NCI-H2171 (cell line): ENCODE results near the gene TNFAIP2.

Experiments
- DNase-seq: peaks from one replicate; lab custom pipeline; 2025; lab: John Stamatoyannopoulos, UW

TNFAIP2 gene

GRCh38 chr14:103134405-103134804, 11.1 kb downstream of the TNFAIP2 start:
- DNase-seq, result no peak

- DNase-seq, result no peak
Observed at GRCh38 chr14:103134919-103135318, 11.7 kb downstream of the TNFAIP2 start.

GRCh38 chr14:103135333-103136260, 12.3 kb downstream of the TNFAIP2 start:
- DNase-seq, result no peak

- DNase-seq, result no peak
Observed at GRCh38 chr14:103136388-103137271, 13.4 kb downstream of the TNFAIP2 start.

GRCh38 chr14:103137689-103138300, 14.5 kb downstream of the TNFAIP2 start:
- DNase-seq, result no peak

GRCh38 chr14:103138301-103139131, 15.3 kb downstream of the TNFAIP2 start:
- no peak for DNase-seq

GRCh38 chr14:103139132-103140025, 16.1 kb downstream of the TNFAIP2 start:
- no peak for DNase-seq

- DNase-seq, result peak; percentile 49
Observed at GRCh38 chr14:103140316-103141109, 17.3 kb downstream of the TNFAIP2 start.

- peak; percentile 61 for DNase-seq
Observed at GRCh38 chr14:103141117-103141796, 18.0 kb downstream of the TNFAIP2 start.

GRCh38 chr14:103142026-103142425, 18.8 kb downstream of the TNFAIP2 start:
- DNase-seq, result peak; percentile 94

- no peak for DNase-seq
Observed at GRCh38 chr14:103142721-103143302, 19.6 kb downstream of the TNFAIP2 start.

GRCh38 chr14:103143506-103143905, 20.2 kb downstream of the TNFAIP2 start:
- DNase-seq, result no peak

GRCh38 chr14:103144085-103144484, 20.8 kb downstream of the TNFAIP2 start:
- no peak for DNase-seq

- DNase-seq, result no peak
Observed at GRCh38 chr14:103146141-103146709, 23.0 kb downstream of the TNFAIP2 start.

- no peak for DNase-seq
Observed at GRCh38 chr14:103149351-103150237, 26.3 kb downstream of the TNFAIP2 start.

GRCh38 chr14:103151270-103151945, 28.1 kb downstream of the TNFAIP2 start:
- DNase-seq, result no peak

- DNase-seq, result no peak
Observed at GRCh38 chr14:103155010-103155409, 31.7 kb downstream of the TNFAIP2 start.
